ENCODE results near the gene ATM. TPM values are rescaled to one million over a fixed set of nuclear protein-coding genes. Genes with fewer than 3 reads are reported as not detected.

Gene ATM
- total and polyA plus RNA-seq, 2 experiments from 2014 or later: 27.6 to 59.3 TPM

DNA sequence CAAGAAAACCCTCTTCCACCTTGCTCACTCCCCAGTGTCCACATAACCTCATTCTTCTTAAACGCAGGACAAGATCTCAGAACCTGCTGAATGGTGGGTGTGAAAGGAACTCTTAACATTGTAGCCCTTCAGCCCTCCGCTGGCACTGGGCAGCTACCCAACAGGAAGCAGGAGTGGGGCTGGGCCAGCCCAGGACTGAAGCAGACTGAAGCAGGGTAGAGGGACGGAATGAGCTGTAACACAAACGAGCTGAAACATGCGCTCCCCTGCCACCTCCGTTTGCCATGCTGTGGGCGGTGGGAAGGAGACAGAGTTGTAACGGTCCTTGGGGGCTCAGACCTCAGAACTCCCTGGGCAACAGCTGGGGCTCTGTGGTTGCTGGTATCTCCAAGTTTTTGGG, 24.0 kb upstream of the ATM start (continued):
- TF ChIP-seq, protein P1, sequence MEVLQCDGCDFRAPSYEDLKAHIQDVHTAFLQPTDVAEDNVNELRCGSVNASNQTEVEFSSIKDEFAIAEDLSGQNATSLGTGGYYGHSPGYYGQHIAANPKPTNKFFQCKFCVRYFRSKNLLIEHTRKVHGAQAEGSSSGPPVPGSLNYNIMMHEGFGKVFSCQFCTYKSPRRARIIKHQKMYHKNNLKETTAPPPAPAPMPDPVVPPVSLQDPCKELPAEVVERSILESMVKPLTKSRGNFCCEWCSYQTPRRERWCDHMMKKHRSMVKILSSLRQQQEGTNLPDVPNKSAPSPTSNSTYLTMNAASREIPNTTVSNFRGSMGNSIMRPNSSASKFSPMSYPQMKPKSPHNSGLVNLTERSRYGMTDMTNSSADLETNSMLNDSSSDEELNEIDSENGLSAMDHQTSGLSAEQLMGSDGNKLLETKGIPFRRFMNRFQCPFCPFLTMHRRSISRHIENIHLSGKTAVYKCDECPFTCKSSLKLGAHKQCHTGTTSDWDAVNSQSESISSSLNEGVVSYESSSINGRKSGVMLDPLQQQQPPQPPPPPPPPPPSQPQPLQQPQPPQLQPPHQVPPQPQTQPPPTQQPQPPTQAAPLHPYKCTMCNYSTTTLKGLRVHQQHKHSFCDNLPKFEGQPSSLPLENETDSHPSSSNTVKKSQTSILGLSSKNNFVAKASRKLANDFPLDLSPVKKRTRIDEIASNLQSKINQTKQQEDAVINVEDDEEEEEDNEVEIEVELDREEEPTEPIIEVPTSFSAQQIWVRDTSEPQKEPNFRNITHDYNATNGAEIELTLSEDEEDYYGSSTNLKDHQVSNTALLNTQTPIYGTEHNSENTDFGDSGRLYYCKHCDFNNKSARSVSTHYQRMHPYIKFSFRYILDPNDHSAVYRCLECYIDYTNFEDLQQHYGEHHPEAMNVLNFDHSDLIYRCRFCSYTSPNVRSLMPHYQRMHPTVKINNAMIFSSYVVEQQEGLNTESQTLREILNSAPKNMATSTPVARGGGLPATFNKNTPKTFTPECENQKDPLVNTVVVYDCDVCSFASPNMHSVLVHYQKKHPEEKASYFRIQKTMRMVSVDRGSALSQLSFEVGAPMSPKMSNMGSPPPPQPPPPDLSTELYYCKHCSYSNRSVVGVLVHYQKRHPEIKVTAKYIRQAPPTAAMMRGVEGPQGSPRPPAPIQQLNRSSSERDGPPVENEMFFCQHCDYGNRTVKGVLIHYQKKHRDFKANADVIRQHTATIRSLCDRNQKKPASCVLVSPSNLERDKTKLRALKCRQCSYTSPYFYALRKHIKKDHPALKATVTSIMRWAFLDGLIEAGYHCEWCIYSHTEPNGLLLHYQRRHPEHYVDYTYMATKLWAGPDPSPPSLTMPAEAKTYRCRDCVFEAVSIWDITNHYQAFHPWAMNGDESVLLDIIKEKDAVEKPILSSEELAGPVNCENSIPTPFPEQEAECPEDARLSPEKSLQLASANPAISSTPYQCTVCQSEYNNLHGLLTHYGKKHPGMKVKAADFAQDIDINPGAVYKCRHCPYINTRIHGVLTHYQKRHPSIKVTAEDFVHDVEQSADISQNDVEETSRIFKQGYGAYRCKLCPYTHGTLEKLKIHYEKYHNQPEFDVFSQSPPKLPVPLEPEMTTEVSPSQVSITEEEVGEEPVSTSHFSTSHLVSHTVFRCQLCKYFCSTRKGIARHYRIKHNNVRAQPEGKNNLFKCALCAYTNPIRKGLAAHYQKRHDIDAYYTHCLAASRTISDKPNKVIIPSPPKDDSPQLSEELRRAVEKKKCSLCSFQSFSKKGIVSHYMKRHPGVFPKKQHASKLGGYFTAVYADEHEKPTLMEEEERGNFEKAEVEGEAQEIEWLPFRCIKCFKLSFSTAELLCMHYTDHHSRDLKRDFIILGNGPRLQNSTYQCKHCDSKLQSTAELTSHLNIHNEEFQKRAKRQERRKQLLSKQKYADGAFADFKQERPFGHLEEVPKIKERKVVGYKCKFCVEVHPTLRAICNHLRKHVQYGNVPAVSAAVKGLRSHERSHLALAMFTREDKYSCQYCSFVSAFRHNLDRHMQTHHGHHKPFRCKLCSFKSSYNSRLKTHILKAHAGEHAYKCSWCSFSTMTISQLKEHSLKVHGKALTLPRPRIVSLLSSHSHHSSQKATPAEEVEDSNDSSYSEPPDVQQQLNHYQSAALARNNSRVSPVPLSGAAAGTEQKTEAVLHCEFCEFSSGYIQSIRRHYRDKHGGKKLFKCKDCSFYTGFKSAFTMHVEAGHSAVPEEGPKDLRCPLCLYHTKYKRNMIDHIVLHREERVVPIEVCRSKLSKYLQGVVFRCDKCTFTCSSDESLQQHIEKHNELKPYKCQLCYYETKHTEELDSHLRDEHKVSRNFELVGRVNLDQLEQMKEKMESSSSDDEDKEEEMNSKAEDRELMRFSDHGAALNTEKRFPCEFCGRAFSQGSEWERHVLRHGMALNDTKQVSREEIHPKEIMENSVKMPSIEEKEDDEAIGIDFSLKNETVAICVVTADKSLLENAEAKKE (CRISPR knock-in tag; IDR thresholded peaks at IDR 0.05): no peak
- TF ChIP-seq JUNB (IDR thresholded peaks at IDR 0.05; ENCODE audit: unreplicated experiment): no peak
- no peak for TF ChIP-seq ZNF331 (CRISPR knock-in tag; IDR thresholded peaks at IDR 0.05; ENCODE audit: low read depth)
- TF ChIP-seq POLR2AphosphoS5 (IDR thresholded peaks at IDR 0.05; ENCODE audit: low read depth): no peak
- TF ChIP-seq, protein P2, sequence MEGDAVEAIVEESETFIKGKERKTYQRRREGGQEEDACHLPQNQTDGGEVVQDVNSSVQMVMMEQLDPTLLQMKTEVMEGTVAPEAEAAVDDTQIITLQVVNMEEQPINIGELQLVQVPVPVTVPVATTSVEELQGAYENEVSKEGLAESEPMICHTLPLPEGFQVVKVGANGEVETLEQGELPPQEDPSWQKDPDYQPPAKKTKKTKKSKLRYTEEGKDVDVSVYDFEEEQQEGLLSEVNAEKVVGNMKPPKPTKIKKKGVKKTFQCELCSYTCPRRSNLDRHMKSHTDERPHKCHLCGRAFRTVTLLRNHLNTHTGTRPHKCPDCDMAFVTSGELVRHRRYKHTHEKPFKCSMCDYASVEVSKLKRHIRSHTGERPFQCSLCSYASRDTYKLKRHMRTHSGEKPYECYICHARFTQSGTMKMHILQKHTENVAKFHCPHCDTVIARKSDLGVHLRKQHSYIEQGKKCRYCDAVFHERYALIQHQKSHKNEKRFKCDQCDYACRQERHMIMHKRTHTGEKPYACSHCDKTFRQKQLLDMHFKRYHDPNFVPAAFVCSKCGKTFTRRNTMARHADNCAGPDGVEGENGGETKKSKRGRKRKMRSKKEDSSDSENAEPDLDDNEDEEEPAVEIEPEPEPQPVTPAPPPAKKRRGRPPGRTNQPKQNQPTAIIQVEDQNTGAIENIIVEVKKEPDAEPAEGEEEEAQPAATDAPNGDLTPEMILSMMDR (conservative IDR thresholded peaks at IDR 0.05; ENCODE audit: low read depth in 2 of 2): no peak
- no peak for TF ChIP-seq ZNF114 (CRISPR knock-in tag; IDR thresholded peaks at IDR 0.05)
- no peak for TF ChIP-seq EZH2 (IDR thresholded peaks at IDR 0.05; ENCODE audit: low read depth, unreplicated experiment)
- TF ChIP-seq EZH2phosphoT487 (IDR thresholded peaks at IDR 0.05; ENCODE audit: unreplicated experiment): no peak
- no peak for TF ChIP-seq NANOG (IDR thresholded peaks at IDR 0.05; ENCODE audit: borderline replicate concordance)
